ENCODE results near the gene SLBP. TPM values are rescaled to one million over a fixed set of nuclear protein-coding genes. Genes with fewer than 3 reads are reported as not detected.
A peak's percentile ranks its signal among the peaks of the same experiment; 100 is the strongest.

Gene SLBP
- total RNA-seq, 1 donor from 2014 or later = 14.3 TPM

GRCh38 chr4:1644891-1645657, 67.0 kb downstream of the SLBP start:
- DNase-seq = peak; percentile 75
- intact Hi-C loops (cut with micrococcal nuclease) = no loop called here
- ATAC-seq = peak; percentile 95

GRCh38 chr4:1643971-1644735, 68.0 kb downstream of the SLBP start:
- intact Hi-C loops (cut with micrococcal nuclease) = no loop called here
- ATAC-seq (no peak), DNase-seq (no peak)

Other genes with a start within 250 kb of the SLBP start
- 1.3 TPM for gene FAM53A, start 28.0 kb downstream of the SLBP start, total RNA-seq
- 31.2 TPM for gene TMEM129, start 9.0 kb upstream of the SLBP start, total RNA-seq
- gene TACC3, start 9.2 kb upstream of the SLBP start, total RNA-seq = 6.4 TPM
- 1.7 TPM for gene FGFR3, start 81.0 kb upstream of the SLBP start, total RNA-seq
- 46.2 TPM for gene LETM1, start 143.8 kb upstream of the SLBP start, total RNA-seq
- gene NSD2, start 159.1 kb upstream of the SLBP start, total RNA-seq = 45.3 TPM